Right lobe of liver (tissue), 4 donors: ENCODE results near the gene ANP32E.

Source experiments
- CTCF ChIP-seq, 4 donors: fragments of 200-600 bp in 3 of 4; fragments of 450-650 bp in 1 of 4; IDR thresholded peaks; one replicate each; pipeline versions ENCODE4 v1.5.1 to v1.8.0; 2016 to 2022; ENCODE audit warnings: antibody characterized with exemption in 4 of 4, mild to moderate bottlenecking in 2 of 4
- POLR2A ChIP-seq: fragments of 450-650 bp; IDR thresholded peaks from one replicate; pipeline ENCODE4 v1.6.1; 2017; ENCODE audit warnings: antibody characterized with exemption, mild to moderate bottlenecking
- donor health status: DM: no; HTN: no; CAD: no.
- donor health status: DM: no; HTN: no; CAD: no.
- donor health status: DM: no; HTN: yes; CAD: no.

- TF ChIP-seq CTCF (IDR thresholded peaks at IDR 0.05) (no peak), POLR2A (no peak)
Observed at GRCh38 chr1:150256554-150257341, 20.8 kb upstream of the ANP32E start.
